Measurements from ENCODE around the gene CLEC2L.

Gene CLEC2L

GRCh38 chr7:139538881-139539635 is 15.6 kb downstream of the CLEC2L start:
- no peak for ATAC-seq
- TF ChIP-seq ZFP30 (CRISPR knock-in tag; IDR thresholded peaks at IDR 0.05) (no peak), TCF4 (CRISPR knock-in tag; IDR thresholded peaks at IDR 0.05; ENCODE audit: borderline replicate concordance) (no peak), TOX (CRISPR knock-in tag; IDR thresholded peaks at IDR 0.05; ENCODE audit: borderline replicate concordance) (no peak)
- TF ChIP-seq, protein P1, sequence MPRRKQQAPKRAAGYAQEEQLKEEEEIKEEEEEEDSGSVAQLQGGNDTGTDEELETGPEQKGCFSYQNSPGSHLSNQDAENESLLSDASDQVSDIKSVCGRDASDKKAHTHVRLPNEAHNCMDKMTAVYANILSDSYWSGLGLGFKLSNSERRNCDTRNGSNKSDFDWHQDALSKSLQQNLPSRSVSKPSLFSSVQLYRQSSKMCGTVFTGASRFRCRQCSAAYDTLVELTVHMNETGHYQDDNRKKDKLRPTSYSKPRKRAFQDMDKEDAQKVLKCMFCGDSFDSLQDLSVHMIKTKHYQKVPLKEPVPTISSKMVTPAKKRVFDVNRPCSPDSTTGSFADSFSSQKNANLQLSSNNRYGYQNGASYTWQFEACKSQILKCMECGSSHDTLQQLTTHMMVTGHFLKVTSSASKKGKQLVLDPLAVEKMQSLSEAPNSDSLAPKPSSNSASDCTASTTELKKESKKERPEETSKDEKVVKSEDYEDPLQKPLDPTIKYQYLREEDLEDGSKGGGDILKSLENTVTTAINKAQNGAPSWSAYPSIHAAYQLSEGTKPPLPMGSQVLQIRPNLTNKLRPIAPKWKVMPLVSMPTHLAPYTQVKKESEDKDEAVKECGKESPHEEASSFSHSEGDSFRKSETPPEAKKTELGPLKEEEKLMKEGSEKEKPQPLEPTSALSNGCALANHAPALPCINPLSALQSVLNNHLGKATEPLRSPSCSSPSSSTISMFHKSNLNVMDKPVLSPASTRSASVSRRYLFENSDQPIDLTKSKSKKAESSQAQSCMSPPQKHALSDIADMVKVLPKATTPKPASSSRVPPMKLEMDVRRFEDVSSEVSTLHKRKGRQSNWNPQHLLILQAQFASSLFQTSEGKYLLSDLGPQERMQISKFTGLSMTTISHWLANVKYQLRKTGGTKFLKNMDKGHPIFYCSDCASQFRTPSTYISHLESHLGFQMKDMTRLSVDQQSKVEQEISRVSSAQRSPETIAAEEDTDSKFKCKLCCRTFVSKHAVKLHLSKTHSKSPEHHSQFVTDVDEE (CRISPR knock-in tag; IDR thresholded peaks at IDR 0.05), result no peak
- TF ChIP-seq, protein P2, sequence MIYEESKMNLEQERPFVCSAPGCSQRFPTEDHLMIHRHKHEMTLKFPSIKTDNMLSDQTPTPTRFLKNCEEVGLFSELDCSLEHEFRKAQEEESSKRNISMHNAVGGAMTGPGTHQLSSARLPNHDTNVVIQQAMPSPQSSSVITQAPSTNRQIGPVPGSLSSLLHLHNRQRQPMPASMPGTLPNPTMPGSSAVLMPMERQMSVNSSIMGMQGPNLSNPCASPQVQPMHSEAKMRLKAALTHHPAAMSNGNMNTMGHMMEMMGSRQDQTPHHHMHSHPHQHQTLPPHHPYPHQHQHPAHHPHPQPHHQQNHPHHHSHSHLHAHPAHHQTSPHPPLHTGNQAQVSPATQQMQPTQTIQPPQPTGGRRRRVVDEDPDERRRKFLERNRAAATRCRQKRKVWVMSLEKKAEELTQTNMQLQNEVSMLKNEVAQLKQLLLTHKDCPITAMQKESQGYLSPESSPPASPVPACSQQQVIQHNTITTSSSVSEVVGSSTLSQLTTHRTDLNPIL (CRISPR knock-in tag; IDR thresholded peaks at IDR 0.05; ENCODE audit: low read depth), result no peak

DNA sequence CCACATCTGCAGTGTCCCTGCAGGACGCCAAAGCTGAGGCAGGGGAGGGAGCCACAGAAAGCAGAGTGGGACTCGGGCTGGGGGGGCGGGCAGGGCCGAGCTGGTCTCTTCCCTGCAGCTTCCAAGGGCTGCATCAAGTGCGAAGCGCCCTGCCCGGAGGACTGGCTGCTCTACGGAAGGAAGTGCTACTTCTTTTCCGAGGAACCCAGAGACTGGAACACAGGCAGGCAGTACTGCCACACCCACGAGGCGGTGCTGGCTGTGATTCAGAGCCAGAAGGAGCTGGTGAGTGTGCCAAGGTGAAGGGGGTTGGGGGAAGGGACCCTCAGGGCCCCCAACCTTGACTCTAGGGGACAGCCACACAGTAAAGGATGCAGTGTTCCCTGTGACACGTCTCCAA is 16.7 kb downstream of the CLEC2L start:
- no peak for ATAC-seq
- TF ChIP-seq ZFP30 (CRISPR knock-in tag; IDR thresholded peaks at IDR 0.05), result no peak
- no peak for TF ChIP-seq TOX (CRISPR knock-in tag; IDR thresholded peaks at IDR 0.05; ENCODE audit: borderline replicate concordance)

GRCh38 chr7:139541600-139542307 is 18.3 kb downstream of the CLEC2L start:
- ATAC-seq, result no peak; the same call in 1 of the 3 replicates
- TF ChIP-seq ZNF565 (CRISPR knock-in tag; conservative IDR thresholded peaks at IDR 0.05; ENCODE audit: low read depth) (no peak), CSRNP3 (CRISPR knock-in tag; IDR thresholded peaks at IDR 0.05) (no peak), ARNTL (CRISPR knock-in tag; IDR thresholded peaks at IDR 0.05; ENCODE audit: borderline replicate concordance, low read depth) (no peak), ISL1 (CRISPR knock-in tag; IDR thresholded peaks at IDR 0.05) (no peak), BACH2 (CRISPR knock-in tag; IDR thresholded peaks at IDR 0.05; ENCODE audit: borderline replicate concordance) (no peak), OSR1 (CRISPR knock-in tag; IDR thresholded peaks at IDR 0.05) (no peak), ZFP3 (CRISPR knock-in tag; IDR thresholded peaks at IDR 0.05) (no peak)

GRCh38 chr7:139542308-139543151 is 19.0 kb downstream of the CLEC2L start:
- TF ChIP-seq ZFP30 (CRISPR knock-in tag; IDR thresholded peaks at IDR 0.05) (no peak), TCF4 (CRISPR knock-in tag; IDR thresholded peaks at IDR 0.05; ENCODE audit: borderline replicate concordance) (no peak), PATZ1 (CRISPR knock-in tag; IDR thresholded peaks at IDR 0.05; ENCODE audit: borderline replicate concordance) (no peak), ZNF8 (CRISPR knock-in tag; IDR thresholded peaks at IDR 0.05) (no peak), ZFP3 (CRISPR knock-in tag; IDR thresholded peaks at IDR 0.05) (no peak), TOX (CRISPR knock-in tag; IDR thresholded peaks at IDR 0.05; ENCODE audit: borderline replicate concordance) (no peak), ZNF565 (CRISPR knock-in tag; conservative IDR thresholded peaks at IDR 0.05; ENCODE audit: low read depth) (no peak), SNAI2 (CRISPR knock-in tag; IDR thresholded peaks at IDR 0.05) (no peak), RARB (CRISPR knock-in tag; IDR thresholded peaks at IDR 0.05) (no peak), ISL1 (CRISPR knock-in tag; IDR thresholded peaks at IDR 0.05) (no peak), BACH2 (CRISPR knock-in tag; IDR thresholded peaks at IDR 0.05; ENCODE audit: borderline replicate concordance) (no peak)
- TF ChIP-seq, protein P1 (CRISPR knock-in tag; IDR thresholded peaks at IDR 0.05), result no peak
- ATAC-seq, result no peak
